HG03045 (cell line): ENCODE data around the gene P3H3.

Experiments used
- ATAC-seq: cut with Tn5 transposase; IDR thresholded peaks from one replicate; pipeline ENCODE4 v1.9.1; 2021; ENCODE audit warnings: mild to moderate bottlenecking, moderate library complexity; ENCODE audit not compliant: unreplicated experiment

The P3H3 gene

DNA sequence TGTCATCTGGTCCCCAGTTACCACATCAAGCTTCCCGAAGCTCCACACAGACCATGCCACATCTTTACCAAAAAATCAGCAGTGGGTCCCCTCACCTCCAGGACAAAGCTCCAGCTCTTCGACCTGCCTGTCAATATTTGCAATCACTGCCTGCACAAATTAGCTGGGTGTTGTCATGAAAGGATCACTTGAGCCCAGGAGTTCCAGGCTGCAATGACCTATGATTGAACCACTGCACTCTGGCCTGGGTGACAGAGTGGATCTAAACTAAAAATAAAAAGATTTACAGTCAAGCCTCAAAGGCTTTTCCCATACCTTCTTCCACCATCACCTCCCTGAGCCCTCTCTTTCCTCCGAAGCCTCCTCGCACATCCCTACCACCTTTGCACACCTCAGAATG, 31.6 kb upstream of the P3H3 start:
- ATAC-seq: no peak

DNA sequence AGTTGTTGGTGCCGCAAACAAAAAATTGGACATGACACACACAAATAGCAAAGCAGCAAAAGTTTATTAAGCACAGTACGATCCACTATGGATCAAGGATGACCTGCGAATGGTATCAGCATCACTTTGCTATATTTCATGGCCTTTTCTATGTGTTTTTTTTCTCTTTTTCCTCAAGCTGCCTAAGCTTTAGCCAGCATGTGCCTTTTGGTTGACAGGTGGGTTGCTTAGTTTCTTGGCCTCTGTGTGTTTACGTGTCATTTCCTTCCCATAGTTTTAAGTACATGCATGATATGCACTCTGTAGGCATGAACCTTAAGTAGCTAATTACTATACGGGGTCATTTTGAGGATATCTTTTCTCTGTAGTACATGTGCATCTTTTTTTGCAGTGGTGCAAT, 29.1 kb upstream of the P3H3 start:
- ATAC-seq: no peak

DNA sequence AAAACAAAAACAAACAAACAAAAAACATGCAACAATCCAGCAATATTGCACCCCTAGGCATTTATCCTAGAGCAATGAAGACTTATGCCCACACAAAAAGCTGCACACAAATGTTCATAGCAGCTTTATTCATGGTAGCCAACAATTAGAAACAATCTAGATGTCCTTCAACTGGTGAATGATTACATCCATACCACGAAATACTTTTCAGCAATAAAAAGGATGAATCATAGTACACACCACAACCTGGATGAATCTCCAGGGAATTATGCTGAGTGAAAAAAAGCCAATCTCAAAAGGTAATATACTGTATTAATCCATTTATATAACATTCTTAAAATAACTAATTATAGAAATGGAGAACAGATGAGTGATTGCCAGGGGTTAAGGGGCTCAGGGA, 21.0 kb upstream of the P3H3 start:
- no peak for ATAC-seq

DNA sequence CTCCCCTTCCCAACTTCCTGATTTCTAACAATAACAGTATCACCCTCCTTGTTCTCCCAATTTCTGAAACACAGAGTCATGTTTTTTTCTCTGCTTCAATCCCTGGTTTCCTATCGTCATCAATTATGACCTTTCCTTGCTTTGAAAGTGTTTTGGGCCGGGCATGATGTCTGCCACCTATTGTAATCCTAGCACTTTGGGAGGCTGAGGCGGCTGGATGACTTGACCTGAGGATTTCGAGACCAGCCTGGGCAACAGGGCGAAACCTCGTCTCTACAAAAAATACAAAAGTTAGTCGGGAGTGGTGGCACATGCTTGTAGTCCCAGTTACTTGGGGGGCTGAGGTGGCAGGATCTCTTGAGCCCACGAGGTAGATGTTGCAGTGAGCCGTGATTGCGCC, 19.2 kb upstream of the P3H3 start:
- no peak for ATAC-seq

DNA sequence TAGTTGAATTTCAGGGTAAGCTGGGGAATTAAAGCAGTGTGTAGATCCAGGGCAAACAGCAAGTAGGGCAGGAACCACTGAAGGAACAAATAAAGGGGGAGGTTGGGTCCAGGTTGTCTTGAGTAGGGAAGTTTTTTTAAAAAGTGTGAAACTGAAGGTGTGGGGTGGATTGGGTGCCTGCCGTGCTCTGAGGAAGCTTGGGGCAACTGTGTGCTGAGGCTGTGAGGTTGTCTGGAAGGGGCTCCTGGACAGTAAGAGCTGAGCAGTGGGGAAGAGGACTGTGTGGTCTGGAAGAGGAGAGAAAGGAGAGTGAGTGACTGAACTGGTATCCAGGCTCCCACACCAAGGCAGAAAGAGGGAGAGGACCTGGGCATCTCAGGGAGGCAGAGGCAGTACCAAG, 17.4 kb upstream of the P3H3 start:
- no peak for ATAC-seq

DNA sequence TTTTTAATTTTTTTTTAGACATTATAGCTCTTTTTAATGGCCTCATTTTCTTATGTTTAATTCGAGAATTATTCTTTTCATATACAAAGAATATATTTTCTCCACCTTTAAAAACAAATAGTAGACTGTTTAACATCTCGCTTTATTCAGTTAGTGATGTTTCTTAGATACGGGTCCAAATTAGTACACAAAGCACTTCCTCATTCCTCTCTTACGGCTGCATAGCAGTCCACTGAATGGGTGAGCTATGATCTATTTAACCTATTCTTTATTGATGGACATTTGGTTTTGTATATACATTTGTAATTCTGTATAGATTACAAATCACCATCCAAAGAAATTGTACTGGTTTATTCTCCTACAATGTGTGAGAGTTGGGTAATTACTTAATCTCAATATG, 14.8 kb upstream of the P3H3 start:
- no peak for ATAC-seq

DNA sequence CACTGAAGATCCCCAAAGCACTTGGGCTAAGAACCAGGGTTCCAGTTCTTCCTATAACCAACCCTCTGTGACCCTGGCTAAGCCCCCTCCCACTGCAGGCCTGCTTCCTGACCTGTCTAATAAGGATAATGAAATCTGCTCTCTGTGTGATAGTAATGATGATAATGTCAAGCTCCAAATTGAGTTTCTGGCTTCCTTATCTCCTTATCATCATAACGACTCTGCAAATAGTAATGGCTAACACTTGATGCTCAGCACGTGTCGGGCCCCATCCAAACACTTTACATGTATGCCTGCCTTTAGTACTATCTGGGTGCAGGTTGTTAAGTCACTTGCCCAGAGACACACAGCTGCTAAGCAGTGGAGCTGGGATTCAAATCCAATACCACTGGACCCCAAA, 11.6 kb upstream of the P3H3 start:
- ATAC-seq: no peak

DNA sequence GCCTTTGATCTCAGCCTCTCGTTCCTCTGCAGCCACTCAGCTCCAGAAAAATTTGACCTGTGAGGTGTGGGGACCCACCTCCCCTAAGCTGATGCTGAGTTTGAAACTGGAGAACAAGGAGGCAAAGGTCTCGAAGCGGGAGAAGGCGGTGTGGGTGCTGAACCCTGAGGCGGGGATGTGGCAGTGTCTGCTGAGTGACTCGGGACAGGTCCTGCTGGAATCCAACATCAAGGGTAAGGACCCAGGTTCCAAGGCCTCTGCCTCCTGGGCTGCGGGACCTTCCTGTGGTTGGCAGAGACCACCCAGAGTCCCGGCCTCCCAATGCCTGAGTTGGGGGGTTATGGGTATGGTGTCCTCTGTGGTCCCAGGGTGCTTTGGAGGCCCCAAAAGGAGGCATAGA, 11.1 kb upstream of the P3H3 start:
- ATAC-seq: no peak

DNA sequence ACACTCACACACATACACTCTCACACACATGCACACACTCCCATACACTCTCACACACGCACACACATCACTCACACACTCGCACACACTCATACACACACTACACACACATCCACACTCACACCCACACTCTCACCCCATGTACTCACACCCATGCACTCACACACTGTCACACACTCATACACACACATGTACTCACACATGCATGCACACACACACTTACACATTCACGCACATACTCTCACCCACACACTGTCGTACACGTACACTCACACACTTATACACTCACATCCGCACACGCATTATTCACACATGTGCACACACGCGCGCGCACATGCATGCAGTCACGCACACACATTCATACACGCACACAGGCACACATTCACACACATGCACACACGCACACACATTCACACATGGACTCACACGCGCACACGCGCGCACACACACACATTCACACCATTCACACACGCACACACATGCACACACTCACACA, 10.5 kb upstream of the P3H3 start:
- no peak for ATAC-seq

DNA sequence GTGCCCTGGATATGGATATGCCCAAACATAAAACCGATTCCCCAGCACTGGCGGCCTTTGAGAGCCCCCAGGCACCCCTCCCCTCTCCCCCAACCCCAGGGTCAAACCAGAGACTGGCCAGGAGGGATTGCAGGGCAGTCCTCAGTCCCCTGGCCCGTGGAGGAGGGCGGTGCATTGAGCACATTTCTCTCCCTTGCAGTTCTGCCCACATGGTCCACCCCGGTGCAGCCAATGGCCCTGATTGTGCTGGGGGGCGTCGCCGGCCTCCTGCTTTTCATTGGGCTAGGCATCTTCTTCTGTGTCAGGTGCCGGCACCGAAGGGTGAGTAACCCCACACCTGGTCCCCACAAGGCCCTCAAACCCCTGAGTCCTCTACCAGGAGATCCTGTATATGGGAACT, 10.0 kb upstream of the P3H3 start:
- ATAC-seq: no peak

DNA sequence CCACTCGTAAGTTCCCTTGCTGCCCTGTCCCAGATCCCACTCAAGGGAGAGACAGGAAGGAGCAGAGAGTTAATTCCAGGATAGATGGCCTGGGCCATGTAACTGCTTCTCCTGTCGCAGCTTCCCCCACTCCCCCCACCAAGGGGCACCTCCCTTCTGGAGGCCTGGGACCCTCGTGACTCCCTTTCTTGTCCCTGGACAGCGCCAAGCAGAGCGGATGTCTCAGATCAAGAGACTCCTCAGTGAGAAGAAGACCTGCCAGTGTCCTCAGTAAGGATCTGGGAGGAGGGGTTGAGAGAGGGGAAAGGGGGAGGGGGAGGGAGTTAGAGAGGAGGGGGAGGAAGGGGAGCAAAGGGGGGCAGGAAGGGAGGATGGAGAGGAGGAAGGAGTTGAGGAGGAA, 9.6 kb upstream of the P3H3 start:
- ATAC-seq: no peak

DNA sequence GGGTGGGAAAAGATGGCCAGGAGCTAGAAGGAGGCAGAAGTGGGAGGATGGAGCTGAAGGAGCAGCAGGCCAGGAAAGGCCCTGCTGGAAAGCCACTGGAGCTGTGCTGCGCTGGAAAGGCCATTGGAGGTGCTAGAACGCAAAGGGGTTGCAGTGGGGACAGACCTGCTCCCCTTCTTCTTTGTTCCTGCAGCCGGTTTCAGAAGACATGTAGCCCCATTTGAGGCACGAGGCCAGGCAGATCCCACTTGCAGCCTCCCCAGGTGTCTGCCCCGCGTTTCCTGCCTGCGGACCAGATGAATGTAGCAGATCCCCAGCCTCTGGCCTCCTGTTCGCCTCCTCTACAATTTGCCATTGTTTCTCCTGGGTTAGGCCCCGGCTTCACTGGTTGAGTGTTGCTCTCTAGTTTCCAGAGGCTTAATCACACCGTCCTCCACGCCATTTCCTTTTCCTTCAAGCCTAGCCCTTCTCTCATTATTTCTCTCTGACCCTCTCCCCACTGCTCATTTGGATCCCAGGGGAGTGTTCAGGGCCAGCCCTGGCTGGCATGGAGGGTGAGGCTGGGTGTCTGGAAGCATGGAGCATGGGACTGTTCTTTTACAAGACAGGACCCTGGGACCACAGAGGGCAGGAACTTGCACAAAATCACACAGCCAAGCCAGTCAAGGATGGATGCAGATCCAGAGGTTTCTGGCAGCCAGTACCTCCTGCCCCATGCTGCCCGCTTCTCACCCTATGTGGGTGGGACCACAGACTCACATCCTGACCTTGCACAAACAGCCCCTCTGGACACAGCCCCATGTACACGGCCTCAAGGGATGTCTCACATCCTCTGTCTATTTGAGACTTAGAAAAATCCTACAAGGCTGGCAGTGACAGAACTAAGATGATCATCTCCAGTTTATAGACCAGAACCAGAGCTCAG, 8.8 kb upstream of the P3H3 start:
- ATAC-seq: no peak

DNA sequence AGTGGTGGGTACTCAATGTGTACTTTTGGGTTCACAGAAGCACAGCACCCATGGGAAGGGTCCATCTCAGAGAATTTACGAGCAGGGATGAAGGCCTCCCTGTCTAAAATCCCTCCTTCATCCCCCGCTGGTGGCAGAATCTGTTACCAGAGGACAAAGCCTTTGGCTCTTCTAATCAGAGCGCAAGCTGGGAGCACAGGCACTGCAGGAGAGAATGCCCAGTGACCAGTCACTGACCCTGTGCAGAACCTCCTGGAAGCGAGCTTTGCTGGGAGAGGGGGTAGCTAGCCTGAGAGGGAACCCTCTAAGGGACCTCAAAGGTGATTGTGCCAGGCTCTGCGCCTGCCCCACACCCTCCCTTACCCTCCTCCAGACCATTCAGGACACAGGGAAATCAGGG, 8.0 kb upstream of the P3H3 start:
- ATAC-seq: no peak

DNA sequence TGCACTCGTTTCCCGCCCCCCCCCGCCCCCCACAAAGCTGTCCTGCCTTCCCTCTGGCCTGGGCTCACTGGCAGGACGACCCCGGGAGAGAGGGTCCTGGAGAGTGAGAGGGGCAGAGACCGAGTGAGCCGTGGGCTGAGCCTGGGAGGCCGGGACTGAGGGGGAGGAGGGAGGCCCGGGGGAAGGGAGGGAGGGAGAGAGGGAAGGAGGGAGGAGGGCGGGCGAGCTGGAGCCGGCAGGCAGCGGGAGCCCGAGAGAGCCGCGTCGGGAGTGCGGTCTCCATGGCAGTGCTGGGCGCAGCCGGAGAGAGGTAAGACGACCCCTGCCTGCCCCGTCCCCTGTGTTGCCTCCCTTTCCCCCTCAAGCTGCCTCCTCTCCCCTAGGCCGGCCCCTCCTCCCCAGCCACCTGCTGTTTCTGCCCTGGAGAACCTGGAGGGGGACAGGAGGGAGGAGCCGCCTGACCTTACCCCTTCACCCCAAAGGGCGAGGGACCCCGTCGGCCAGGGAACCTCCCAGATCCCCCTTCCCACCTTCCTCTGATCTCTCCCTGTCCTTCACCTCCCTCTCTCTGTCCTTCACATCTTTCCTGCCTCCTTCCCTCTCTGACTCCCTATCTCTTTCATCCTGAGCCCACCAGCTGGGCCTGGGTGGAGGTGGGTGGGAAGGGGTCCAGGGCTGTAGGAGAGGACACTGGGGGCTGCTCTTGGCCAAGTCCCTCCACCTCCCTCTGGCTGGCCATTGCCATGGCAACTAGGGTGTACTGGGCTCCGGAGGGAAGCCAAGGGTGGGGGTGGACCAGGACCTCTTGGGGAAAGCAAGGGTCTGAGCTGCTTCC, 6.4 kb upstream of the P3H3 start, which contains the start of gene GPR162:
GPR162 (plus strand) TSS at position 231 of the 835 bp plus-strand sequence. CDS start 2,078 bp downstream, outside the sequence.
- no peak for ATAC-seq

DNA sequence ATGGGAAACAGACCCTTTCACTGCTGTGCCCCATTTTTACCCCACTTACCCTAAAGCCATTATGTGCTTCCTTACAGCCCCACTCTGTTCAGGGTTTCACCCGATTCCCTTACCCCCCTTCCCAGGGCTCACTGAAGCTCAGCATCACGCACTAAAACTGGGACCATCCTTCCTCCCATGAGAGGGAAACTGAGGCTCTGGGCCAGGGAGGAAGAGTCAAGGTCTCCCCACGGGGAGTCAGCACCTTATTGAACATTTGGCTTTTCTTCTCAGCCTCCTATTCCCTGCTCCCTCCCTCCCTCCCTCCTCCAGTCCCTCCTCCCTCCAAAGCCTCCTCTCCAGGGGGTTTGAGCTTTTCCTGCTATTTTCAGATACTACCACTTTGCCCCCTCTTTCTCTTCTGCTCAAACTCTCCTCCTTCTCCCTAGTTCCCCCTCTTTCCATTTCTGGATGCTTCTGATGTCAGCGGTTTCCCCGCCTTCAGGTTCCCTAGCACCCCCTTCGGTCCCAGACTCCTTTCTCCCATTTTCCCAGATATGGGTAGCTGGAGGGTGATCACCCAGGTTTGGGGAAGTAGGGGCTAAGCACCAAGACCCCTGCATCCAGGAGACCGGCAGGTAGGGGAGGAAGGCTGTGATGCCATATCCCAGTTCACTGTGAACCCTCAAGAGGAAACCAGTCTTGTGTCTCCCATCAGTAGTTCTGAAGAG, 5.6 kb upstream of the P3H3 start:
- ATAC-seq: no peak

DNA sequence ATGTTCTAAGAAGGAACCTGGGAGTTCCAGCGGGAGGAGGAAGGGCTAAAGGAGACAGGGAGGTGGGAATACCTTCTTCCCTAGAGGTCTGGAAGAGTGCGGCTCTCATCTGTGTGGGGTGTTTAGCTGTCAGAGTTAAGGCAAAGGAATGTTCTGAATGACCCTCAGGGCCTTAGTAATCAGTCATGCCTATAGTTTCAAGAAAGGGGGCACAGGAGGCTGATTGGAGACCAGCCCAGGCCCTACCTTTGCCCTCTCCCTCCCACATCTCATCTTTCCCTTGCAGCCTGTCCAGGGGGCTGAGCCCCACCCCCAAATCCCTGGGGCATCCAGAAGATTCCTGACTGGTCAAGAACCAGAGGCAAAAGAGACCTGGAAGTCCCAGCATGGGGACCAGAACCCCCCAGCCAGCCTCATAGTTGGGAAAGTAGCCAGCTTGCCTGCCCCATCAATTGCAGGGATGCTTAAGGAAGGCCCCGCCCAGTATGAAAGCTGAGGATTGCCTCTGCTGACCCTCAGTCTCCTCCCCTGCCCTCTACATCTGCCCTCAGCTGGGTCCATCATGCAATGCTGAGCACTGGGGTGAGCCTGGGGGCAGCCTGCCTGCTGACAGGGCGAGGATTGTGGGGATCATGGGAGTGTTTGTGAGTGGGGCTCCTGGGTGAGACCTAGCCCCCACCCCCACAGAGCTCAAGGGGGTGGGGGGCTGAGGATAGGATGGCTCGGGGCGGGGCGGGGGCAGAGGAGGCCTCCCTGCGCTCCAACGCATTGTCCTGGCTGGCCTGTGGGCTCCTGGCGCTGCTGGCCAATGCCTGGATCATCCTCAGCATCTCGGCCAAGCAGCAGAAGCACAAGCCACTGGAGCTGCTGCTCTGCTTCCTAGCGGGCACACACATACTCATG, 4.8 kb upstream of the P3H3 start:
- no peak for ATAC-seq

DNA sequence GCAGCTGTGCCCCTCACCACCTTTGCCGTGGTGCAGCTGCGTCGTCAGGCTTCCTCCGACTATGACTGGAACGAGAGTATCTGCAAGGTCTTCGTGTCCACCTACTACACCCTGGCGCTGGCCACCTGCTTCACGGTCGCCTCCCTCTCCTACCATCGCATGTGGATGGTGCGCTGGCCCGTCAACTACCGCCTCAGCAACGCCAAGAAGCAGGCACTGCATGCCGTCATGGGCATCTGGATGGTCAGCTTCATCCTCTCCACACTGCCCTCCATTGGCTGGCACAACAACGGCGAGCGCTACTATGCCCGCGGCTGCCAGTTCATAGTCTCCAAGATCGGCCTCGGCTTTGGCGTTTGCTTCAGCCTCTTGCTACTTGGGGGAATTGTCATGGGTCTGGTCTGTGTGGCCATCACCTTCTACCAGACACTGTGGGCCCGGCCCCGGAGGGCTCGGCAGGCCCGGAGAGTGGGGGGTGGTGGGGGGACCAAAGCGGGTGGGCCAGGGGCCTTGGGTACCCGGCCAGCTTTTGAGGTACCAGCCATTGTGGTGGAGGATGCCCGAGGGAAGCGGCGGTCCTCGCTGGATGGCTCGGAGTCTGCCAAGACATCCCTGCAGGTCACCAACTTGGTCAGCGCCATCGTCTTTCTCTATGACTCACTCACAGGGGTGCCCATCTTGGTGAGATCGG, 4.0 kb upstream of the P3H3 start:
- no peak for ATAC-seq

DNA sequence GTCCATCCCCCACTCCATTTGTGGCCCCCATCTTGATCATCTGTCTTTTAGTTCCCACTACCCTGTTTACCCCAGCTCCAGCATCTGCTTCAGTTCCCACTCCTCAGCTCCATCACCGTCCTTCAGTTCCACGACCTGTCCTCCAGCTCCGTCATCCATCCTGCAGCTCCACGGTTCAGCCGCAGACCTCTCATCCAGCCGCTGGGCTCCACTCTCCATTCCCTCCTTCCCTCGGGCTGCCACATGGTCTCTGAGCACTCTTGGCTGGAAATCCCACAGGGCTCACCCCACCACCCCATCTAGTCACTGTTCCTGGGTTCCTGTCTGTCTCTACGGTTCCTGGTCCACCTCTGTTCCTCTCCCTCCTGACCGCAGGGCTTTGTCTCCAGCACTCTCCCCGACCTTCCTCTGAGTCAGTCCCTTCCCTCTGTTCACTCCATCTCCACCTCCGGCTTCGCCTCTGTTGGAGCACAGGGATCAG, 3.3 kb upstream of the P3H3 start:
- no peak for ATAC-seq

DNA sequence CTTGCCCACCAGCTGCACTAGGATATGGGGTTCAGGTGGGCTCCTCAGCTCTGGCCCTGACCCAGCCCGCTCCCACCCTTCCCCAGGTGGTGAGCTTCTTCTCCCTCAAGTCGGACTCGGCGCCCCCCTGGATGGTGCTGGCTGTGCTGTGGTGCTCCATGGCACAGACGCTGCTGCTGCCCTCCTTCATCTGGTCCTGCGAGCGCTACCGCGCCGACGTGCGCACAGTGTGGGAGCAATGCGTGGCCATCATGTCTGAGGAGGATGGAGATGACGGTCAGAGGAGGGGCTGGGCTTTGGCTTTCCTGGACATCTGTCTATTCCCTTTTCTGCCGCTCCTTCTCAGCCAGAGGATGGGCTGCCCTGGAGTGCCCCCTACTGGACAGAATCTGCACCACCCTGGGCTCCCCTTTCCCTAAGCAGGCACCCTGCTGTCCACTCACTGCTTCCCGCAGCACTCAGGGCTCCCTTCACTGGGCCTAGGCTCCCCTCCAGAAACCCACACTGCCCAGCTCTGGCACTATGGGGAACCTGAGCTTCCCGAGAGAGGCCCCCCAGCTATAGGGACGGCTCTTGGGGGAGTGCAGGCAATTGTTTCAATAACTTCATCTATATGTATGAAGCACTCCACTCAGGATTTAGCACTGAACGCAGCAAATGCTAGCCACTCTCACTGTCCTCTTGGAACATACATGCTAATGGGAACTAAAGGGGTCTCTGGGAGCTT, 2.6 kb upstream of the P3H3 start:
- ATAC-seq: no peak
